GM21447 (cell line): Measurements from ENCODE around the gene IL3.

Experiments
- ATAC-seq: cut with Tn5 transposase; IDR thresholded peaks from one replicate; pipeline ENCODE4 v1.9.1; 2021; ENCODE audit not compliant: unreplicated experiment

Gene IL3

GRCh38 chr5:132025403-132025971 is 35.0 kb upstream of the IL3 start:
- no peak for ATAC-seq

- ATAC-seq, result no peak
These were observed 33.9 kb upstream of the IL3 start for GRCh38 chr5:132026516-132027008.

GRCh38 chr5:132027027-132027426 is 33.4 kb upstream of the IL3 start:
- ATAC-seq, result peak; percentile 76

DNA sequence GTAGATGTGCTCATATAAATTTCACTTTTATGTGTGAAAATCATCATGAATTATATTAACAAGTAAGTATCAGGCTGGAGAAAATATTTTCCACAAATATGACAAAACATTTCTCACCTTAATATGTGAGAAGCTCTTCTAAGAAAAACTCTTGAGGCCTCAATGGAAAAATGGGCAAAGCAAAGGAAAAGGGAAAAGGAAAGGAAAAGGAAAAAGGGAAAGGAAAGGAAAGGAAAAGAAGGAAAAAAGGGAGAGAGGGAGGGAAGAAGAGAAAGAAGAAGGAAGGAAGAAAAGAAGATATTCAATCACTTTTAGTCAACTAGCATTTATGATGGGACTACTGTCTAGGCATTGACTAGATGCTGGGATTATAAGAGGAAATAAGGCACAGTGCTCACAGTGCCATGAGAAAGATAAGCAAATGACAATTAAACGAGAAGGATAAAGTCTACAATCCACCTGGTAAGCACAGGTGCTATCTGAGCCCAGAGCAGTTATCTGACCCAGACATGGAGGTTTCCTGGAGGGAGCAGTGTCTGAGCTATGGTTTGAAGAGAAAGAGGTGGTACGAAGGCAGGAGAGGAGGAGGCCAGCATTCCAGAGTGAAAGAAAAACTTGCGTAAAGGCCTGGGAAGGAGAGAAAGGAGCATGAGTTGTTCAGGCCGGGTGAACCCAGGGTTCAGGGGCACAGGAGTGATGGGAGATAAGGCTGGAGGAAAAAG is 30.7 kb upstream of the IL3 start:
- ATAC-seq, result no peak

DNA sequence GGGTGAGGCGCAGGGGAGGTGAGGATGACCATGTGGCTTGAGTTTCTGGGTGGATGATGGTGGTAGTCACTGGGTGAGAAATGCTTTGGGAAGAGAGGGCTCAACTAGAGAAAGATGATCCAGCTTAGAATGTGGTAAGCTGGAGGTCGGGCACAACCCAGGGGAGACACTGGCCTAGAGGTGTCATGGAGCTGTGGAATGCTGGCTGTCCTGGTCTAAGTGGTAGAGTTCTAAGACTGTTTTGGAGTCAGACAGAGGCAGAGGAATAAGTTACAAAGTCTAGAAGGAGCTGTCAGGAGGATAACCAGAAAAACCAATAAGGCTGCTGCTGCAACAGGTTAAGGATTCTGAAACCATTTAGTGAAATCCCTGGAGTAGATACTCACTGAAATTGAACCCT is 29.8 kb upstream of the IL3 start:
- no peak for ATAC-seq

GRCh38 chr5:132032196-132032595 is 28.3 kb upstream of the IL3 start:
- ATAC-seq, result no peak

- no peak for ATAC-seq
These were observed 27.3 kb upstream of the IL3 start for GRCh38 chr5:132033122-132033521.

DNA sequence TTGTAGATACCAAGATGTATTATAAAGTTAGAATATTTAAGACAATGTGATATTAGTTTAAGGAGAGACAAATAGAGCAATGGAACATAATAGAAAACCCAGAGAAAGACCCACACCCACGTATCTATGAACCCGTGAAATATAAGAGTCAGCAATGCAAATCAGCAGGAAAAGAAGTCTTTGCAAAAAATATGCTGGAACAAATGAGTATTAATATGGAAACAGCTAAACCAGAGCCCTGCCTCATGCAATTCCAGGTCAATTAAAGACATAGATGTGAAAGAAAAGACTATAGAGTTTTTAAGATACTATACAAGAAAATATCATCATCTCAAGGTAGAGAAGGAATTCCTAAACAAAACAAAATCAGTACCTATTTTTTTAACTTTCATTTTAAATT is 23.1 kb upstream of the IL3 start:
- no peak for ATAC-seq

GRCh38 chr5:132044207-132044606 is 16.2 kb upstream of the IL3 start:
- no peak for ATAC-seq

DNA sequence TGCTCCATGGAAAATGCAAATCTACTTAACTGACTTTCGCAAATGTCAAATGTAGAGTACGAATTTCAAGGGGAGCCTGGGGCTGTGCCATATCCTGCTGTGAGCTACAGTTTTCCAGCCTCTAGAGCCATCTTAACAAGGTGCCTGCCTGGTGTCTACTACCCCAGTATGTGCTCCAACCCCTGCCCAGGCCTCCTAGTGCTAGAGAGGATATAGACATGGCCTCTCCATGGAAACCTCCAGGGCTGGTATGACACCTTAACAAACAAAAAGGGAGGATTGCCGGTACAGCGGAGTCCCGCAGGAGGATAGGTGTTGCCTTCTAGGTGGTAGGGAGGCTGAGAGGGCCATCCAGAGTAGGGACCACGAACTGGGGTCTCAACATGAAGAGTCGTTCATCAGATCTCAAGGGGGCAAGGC is 13.6 kb upstream of the IL3 start:
- ATAC-seq, result no peak

DNA sequence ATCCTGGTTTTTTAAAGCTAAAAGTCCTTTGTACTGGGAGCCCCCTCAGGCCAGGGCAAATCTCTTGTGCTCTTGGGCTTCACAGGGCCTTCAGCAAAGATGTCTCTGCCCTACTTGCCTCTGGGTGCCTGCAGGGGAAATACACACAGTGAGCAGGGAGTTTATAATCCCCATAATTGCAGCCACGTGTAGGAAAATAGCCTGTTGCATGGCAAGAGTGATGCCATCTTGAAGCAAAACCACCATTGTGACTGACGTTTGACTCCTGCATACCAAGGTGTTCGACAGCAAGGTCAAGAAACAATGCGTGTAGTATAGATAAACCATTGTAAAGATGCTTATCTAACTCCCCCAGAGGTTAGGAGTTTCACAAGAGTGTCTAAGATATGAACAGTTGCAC is 11.4 kb upstream of the IL3 start:
- ATAC-seq, result no peak

GRCh38 chr5:132049559-132049958 is 10.9 kb upstream of the IL3 start:
- ATAC-seq, result no peak

DNA sequence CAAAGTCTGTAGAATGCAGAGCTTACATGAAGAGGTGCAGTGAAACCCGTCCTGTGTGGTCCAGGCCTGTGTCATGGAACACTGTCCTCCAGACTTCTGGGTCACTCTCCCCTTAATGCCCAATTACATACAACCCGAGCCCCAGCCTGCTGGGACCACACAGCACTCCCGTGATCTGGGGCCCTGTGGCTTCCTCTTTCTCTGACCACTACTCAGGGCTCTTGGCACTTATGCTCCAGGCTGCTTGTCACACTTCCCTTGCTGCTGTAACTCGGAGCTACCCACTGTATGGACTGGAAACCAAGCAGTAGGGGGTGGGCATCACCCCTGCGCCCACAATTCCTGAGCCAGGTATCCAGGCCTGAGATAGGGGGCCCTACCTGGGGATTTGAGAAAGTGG is 10.3 kb upstream of the IL3 start:
- ATAC-seq, result no peak

GRCh38 chr5:132050661-132051552 is 9.5 kb upstream of the IL3 start:
- no peak for ATAC-seq

DNA sequence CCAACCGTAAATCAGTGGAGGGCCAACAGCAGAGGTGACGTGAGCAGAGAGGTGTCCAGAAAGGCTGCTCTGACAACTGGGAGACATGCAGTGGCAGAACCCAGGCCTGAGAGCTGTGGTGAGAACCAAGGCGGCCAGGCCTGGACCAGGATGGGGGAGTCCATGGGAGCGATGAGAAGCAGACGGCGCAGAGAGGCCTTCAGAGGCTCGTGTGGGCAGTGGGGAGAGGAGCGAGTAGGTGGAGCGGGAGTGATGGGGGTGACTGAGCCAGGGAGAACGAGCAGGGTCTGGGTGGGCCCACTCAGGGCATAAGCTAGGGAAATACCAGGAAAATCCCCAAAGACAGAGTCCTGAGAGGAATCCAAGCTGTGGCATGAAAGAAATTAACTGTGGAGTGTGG is 7.9 kb upstream of the IL3 start:
- no peak for ATAC-seq

DNA sequence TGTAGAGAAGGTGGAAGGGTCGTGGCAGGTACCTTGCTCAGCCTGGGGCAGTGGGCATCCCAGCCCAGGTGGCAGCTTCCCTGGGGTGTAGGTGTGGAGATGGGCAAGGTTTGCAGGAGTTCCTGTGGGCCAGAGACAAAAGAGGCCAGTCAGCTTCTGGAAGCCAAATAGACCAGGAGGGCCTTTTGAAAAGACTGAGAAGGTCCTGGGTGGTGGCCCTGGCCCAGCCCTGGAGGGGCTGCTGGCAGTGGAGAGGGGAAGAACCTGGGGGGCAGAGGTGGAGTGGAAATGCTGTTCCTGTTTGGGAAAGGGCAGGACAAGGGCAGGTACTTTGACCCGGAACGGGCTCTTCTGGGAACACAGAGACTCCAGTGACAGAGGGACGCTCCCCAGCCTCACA is 7.0 kb upstream of the IL3 start:
- ATAC-seq, result no peak

DNA sequence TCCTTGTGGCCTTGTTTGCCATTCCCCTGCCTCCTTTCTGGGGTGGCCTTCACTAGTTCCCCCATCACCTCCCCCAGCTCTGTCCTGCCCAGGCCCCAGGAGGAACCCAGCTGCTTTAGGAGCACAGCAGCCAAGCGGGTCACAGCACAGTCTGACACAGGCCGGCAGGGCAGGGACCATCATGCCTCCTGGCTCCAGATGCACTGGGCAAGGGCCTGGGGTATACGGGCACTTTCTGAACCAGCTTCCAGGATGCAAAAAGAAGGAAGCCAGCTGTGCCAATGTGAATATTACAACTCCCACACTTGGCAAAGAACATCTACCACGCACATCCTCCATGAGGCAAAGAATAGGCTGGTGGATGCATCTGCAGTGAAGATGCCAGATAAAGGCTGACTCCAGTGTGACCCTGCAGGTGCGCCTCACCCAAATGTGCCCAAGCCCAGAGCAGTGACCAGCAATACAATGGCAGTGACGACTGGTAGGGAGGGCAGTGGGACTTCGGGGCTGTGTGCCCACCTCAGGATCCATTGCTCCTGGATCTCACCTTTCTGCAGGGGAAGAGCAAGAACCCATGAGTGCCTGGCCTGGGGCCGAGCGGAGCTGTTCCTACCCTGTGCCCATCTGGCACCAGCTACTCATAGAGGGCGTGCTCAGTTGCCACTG is 6.3 kb upstream of the IL3 start:
- no peak for ATAC-seq

DNA sequence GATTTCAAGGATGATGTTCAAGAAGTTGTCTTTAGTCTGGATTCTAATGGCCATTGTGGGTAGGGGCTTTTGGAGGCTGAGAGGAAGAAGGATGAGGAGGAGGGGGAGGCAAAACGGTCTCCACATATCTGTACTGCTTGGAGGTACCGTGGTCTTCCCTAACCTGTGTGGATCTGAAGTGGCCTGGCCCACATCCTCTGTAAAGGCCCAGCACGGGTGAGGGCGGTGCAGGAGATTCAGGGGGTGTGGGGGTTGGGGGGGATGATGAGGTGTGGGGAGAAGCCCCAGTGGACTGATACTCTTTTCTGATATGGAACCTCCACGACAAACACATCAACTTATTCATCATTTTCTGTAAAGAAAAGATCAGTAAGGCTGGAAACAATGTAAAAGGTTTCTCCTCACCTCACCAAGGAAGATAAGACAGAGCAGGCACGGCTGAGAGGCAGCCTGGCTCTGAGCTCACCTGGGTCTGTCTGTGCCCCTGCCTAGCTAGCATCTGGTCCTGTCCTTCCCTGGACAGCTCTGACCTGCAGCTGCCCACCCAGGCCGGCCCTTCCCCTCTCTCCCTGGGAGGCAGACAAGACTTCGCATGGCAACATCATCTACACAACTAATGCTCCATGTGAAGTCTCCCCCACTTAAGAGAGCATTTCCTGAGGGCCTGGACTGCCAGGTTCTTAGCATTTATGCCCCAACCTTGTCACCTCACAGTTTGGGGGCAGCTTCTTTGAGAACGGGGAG is 5.6 kb upstream of the IL3 start:
- ATAC-seq, result no peak

- ATAC-seq, result no peak
These were observed 5.0 kb upstream of the IL3 start for GRCh38 chr5:132055441-132055807.

GRCh38 chr5:132055808-132056609 is 4.4 kb upstream of the IL3 start:
- ATAC-seq, result no peak
